ENCODE results near the gene TMEM248.
"Not testable (repeated sequence)": the region's sequence is repeated elsewhere in the genome, so short reads cannot be mapped to it uniquely, and the experiment has no call there.

Gene TMEM248

GRCh38 chr7:67000601-67001258 is 79.7 kb downstream of the TMEM248 start:
- not testable (repeated sequence) for DNase-seq (ENCODE audit: low read depth)

DNA sequence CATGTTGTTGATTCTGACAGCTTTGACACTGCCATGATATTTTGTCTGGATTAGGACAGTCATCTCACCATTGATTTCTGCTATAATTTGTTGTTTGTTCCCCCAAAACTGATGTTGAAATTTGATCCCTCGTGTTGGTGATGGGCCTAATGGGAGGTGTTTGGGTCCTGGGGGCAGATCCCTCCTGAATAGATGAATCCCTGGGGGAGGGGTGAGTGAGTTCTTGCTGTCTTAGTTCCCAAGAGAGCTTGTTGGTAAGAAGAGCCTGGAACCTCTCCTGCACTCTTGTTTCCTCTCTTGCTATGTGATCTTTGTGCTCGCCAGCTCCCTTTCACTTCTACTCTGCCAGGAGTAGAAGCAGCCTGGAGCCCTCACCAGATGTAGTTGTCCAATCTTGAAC is 83.1 kb downstream of the TMEM248 start:
- DNase-seq (ENCODE audit: low read depth): not testable (repeated sequence)

DNA sequence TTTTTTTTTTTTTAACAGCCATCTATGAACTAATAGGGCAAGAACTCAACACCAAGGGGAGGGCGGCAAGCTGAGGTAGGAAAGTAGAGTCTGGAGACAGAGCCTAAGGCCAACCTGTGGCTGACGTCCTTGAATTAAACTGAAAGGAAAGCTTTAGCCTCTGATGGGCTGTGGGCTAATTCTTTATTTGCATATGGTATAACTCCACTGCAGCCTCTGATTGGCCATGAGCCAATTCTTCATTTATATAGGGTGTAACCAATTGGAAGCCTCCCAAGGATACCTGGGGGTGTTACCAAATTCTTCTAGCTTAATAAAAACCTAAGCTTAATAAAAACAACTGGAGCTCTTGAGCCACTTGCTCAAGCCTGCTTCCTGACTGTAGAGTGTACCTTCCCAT is 85.9 kb downstream of the TMEM248 start:
- DNase-seq (ENCODE audit: low read depth): no peak

Data from CMK (cell line).